GM12878 (cell line): ENCODE results near the gene CUL4A. TPM values are rescaled to one million over a fixed set of nuclear protein-coding genes. Genes with fewer than 3 reads are reported as not detected.

Experiments used
- ATAC-seq: fragments of 200-7000 bp; cut with Tn5 transposase; 3 replicates; pipeline ENCODE4 v1.9.1; 2020; ENCODE audit warnings: mild to moderate bottlenecking, moderate library complexity
- BruUV-seq: library from RNA; stranded (reverse); fragments of 400-500 nt; replicated peaks from 2 replicates; lab custom pipeline; 2021; lab: Mats Ljungman, UMichigan
- CTCF ChIA-PET: fragments of 300-600 bp; sonication (Branson Sonifier 250); formaldehyde crosslinking; extraction: SDS; loops from one replicate; lab custom pipeline; 2021; ENCODE audit warnings: inconsistent platforms; lab: Yijun Ruan, JAX
- POLR2A ChIA-PET: fragments of 350-600 bp; formaldehyde crosslinking; extraction: SDS; loops from one replicate; lab custom pipeline; 2021; ENCODE audit warnings: inconsistent platforms; lab: Charles Lee
- RAD21 ChIA-PET: fragments of 300-600 bp; sonication (Branson Sonifier 250); formaldehyde crosslinking; loops from one replicate; lab custom pipeline; 2023; ENCODE audit warnings: antibody characterized with exemption; ENCODE audit not compliant: unreplicated experiment; lab: Charles Lee
- SMC1A ChIA-PET: fragments of 300-600 bp; sonication (Branson Sonifier 250); formaldehyde crosslinking; loops from one replicate; lab custom pipeline; 2023; ENCODE audit not compliant: unreplicated experiment, uncharacterized antibody; lab: Charles Lee
- DNase-seq: peaks from one replicate; pipeline ENCODE4 v3.0.0-alpha.2; 2011; ENCODE audit warnings: low read depth, low spot score
- FAIRE-seq: peaks from 3 replicates; lab custom pipeline; 2011; peaks lifted over from hg19 to GRCh38; lab: Jason Lieb, UNC
- H2AFZ ChIP-seq: 2 replicates; pipeline ENCODE4 v1.6.0; 2011; ENCODE audit warnings: low read depth, low read length, control low read depth; ENCODE audit not compliant: control insufficient read depth
- H3K27ac ChIP-seq: 2 replicates; pipeline ENCODE4 v1.5.1; 2011; ENCODE audit warnings: control low read depth; ENCODE audit not compliant: control insufficient read depth, insufficient read depth
- H3K27me3 ChIP-seq, 2 experiments: replicated peaks in 1 of 2; 2 replicates each; pipeline versions ENCODE4 v1.6.0 to v1.6.1; 2011; ENCODE audit warnings: low read length in 1 of 2; ENCODE audit not compliant: control insufficient read depth in 2 of 2, insufficient read depth in 2 of 2
- H3K36me3 ChIP-seq, 2 experiments: 2 replicates each; pipeline ENCODE4 v1.5.1; 2011; ENCODE audit warnings: low read length in 1 of 2; ENCODE audit not compliant: control insufficient read depth in 2 of 2, insufficient read depth in 2 of 2
- H3K4me1 ChIP-seq: 2 replicates; pipeline ENCODE4 v1.6.1; 2011; ENCODE audit warnings: mild to moderate bottlenecking, low read length, moderate library complexity, mixed read lengths; ENCODE audit not compliant: control insufficient read depth, insufficient read depth
- H3K4me2 ChIP-seq: 2 replicates; pipeline ENCODE4 v1.6.0; 2011; ENCODE audit warnings: control low read depth; ENCODE audit not compliant: control insufficient read depth, insufficient read depth
- H3K4me3 ChIP-seq: fragments of 200-600 bp; sonication (generic); 2 replicates; pipeline ENCODE4 v1.5.1; 2016
- H3K79me2 ChIP-seq: 2 replicates; pipeline ENCODE4 v1.6.0; 2011; ENCODE audit warnings: low read length; ENCODE audit not compliant: control insufficient read depth, insufficient read depth
- H3K9ac ChIP-seq: 2 replicates; pipeline ENCODE4 v1.8.0; 2011; ENCODE audit warnings: low read length, control low read depth, mixed read lengths; ENCODE audit not compliant: control insufficient read depth, insufficient read depth
- H3K9me3 ChIP-seq: replicated peaks from 3 replicates; pipeline ENCODE4 v1.5.1; 2011; ENCODE audit warnings: mild to moderate bottlenecking, low read length; ENCODE audit not compliant: control insufficient read depth, insufficient read depth
- H4K20me1 ChIP-seq: 2 replicates; pipeline ENCODE4 v1.6.0; 2011; ENCODE audit not compliant: control insufficient read depth, insufficient read depth
- ATF7 ChIP-seq: fragments of 450-650 bp; IDR thresholded peaks from 2 replicates; pipeline ENCODE4 v1.6.1; 2016; ENCODE audit warnings: low read depth, mild to moderate bottlenecking
- KAT2A ChIP-seq: conservative IDR thresholded peaks from 2 replicates; pipeline ENCODE4 v1.6.1; 2011; ENCODE audit warnings: low read depth, low read length; ENCODE audit not compliant: control insufficient read depth
- NFYA ChIP-seq: IDR thresholded peaks from 2 replicates; pipeline ENCODE4 v1.6.1; 2011; ENCODE audit warnings: low read depth, mild to moderate bottlenecking, low read length, improper control_type of control experiment, borderline replicate concordance
- POLR2A ChIP-seq: IDR thresholded peaks from 2 replicates; pipeline ENCODE4 v1.6.1; 2011; ENCODE audit warnings: low read depth, mild to moderate bottlenecking, low read length
- POLR2AphosphoS5 ChIP-seq: IDR thresholded peaks from 2 replicates; pipeline ENCODE4 v1.6.1; 2011; ENCODE audit warnings: mild to moderate bottlenecking, low read length, inconsistent platforms
- RCOR1 ChIP-seq: conservative IDR thresholded peaks from 2 replicates; pipeline ENCODE4 v1.6.1; 2012; ENCODE audit warnings: low read depth, low read length, improper control_type of control experiment
- RFX5 ChIP-seq: IDR thresholded peaks from 2 replicates; pipeline ENCODE4 v1.6.1; 2011; ENCODE audit warnings: low read depth, low read length, improper control_type of control experiment
- RUNX3 ChIP-seq: IDR thresholded peaks from 2 replicates; pipeline ENCODE4 v1.6.1; 2012; ENCODE audit warnings: low read length, inconsistent platforms
- SMC3 ChIP-seq: IDR thresholded peaks from 2 replicates; pipeline ENCODE4 v1.6.1; 2011; ENCODE audit warnings: low read length, improper control_type of control experiment, borderline replicate concordance
- SPI1 ChIP-seq: IDR thresholded peaks from 2 replicates; pipeline ENCODE4 v1.6.1; 2011; ENCODE audit warnings: low read depth, mild to moderate bottlenecking, low read length, moderate library complexity, borderline replicate concordance; ENCODE audit not compliant: insufficient read depth
- SREBF1 ChIP-seq: IDR thresholded peaks from 2 replicates; pipeline ENCODE4 v1.6.1; 2012; ENCODE audit warnings: mild to moderate bottlenecking, low read length
- TCF3 ChIP-seq: IDR thresholded peaks from 2 replicates; pipeline ENCODE4 v1.6.1; 2012; ENCODE audit warnings: low read depth, mild to moderate bottlenecking, low read length, borderline replicate concordance; ENCODE audit not compliant: insufficient read depth
- TCF7 ChIP-seq: IDR thresholded peaks from 2 replicates; pipeline ENCODE4 v1.6.1; 2014; ENCODE audit warnings: antibody characterized with exemption, borderline replicate concordance
- ZNF24 ChIP-seq: fragments of 450-650 bp; IDR thresholded peaks from 2 replicates; pipeline ENCODE4 v1.6.1; 2017; ENCODE audit warnings: antibody characterized with exemption, mild to moderate bottlenecking
- ZZZ3 ChIP-seq: IDR thresholded peaks from 2 replicates; pipeline ENCODE4 v1.6.1; 2011; ENCODE audit warnings: low read depth; ENCODE audit not compliant: control insufficient read depth, insufficient read length
- WGBS: methylation state at CpG from one replicate; pipeline ENCODE4 v1.1.6; 2016; ENCODE audit warnings: low lambda C conversion rate; ENCODE audit not compliant: insufficient replicate concordance, insufficient coverage; ENCODE audit errors: missing lambda C conversion rate; 5-methylcytosine and 5-hydroxymethylcytosine counted together
- in situ Hi-C: fragments of 300-500 bp; cut with MboI; formaldehyde crosslinking; loops from 9 replicates; pipeline ENCODE4 v1.14.3; 2018; ENCODE audit warnings: mixed read lengths
- intact Hi-C: fragments of 100-400 bp; cut with micrococcal nuclease; formaldehyde crosslinking; loops from one replicate; pipeline ENCODE4 v1.14.2; 2022; ENCODE audit not compliant: unreplicated experiment
- polyA plus RNA-seq, 11 experiments: library from polyadenylated mRNA; depleted of rRNA in 4 of 11; unstranded in 6 of 11; stranded (reverse) in 5 of 11; fragments of >200 nt; fragmentation: Nextera tagmentation in 4 of 11; fragmentation: Illumina TruSeq in 1 of 11; extraction: Ambion mirVana in 4 of 11; extraction: Trizol in 1 of 11; gene quantifications; 1 replicate in 1 of 11; 2 replicates in 10 of 11; pipeline versions ENCODE4 v1.2.1 to v1.2.3, GENCODE V29; 2011 to 2016; ENCODE audit warnings: inconsistent platforms in 2 of 11, missing spikeins in 2 of 11, low read depth in 1 of 11
- total RNA-seq, 4 experiments: library from RNA; depleted of rRNA in 3 of 4; stranded (reverse); fragments of >200 nt in 3 of 4; fragmentation: Illumina TruSeq in 1 of 4; extraction: Trizol in 1 of 4; gene quantifications; 2 replicates each; pipeline versions ENCODE4 v1.2.1 to v1.2.3, GENCODE V29; 2013 to 2021
- TF ChIP-seq, protein P1 (sequence below): fragments of 450-650 bp; IDR thresholded peaks from 2 replicates; pipeline ENCODE4 v1.6.1; 2016; ENCODE audit warnings: mild to moderate bottlenecking

CUL4A gene
- total and polyA plus RNA-seq, 10 of the 15 experiments (the other 5 are each of a cell fraction or from before 2014, with no cell fraction given) = 19.7 to 74.3 (median 55.6) TPM

DNA sequence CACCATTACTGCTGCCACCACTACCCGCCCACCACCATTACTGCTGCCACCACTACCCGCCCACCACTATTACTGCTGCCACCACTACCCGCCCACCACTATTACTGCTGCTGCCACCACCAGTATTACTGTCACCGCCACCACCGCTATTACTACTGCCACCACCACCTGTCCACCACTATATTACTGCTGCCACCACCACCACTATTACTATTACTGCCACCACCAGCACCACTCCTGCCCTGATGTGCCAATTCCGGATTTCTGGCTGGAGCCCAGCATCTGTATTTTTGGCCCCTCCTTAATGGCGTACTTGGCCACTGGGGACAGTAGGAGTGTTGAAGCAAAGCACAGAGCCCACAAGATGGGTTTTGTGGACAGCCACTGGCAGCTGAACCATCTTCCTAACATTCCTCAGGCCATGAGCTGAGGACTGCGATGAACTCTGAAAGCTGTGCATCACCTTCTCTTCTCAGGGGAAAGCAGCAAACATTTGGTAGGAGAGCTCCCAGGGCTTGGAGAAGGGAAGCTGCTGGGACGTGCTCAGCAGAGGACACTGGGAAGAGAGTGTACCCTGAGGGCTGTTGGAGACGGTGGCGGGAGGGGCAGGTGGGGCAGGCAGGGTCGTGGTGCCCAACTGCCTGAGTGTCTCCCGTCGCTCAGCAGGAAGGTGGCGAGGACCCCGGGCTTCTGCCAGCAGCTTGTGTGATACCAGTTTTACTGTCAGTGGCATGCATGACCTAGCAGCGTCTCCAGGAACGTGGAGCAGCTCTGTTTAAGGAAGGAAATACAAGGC, 23.0 kb downstream of the CUL4A start:
- peaks cover 9 to 25% of the 10 kb centered on the region in 2 experiments; a peak in 3 of 4 replicates for H3K36me3 ChIP-seq
- H4K20me1 ChIP-seq = no peaks in the 10 kb centered on the region
- no peak for ATAC-seq
- FAIRE-seq = no peak
- H3K27me3 ChIP-seq = no peaks in the 10 kb centered on the region
- POLR2A ChIA-PET = no interaction called here
- no peaks in the 10 kb centered on the region for H3K9me3 ChIP-seq
- TF ChIP-seq POLR2AphosphoS5 = peak; percentile 24; the same call in 1 of the 2 replicates
- TF ChIP-seq POLR2A = peak; percentile 17; the same call in 1 of the 2 replicates
- TF ChIP-seq SMC3 = no peak
- H3K4me3 ChIP-seq = no peak overlapping the region
- H3K79me2 ChIP-seq = no peaks in the 10 kb centered on the region
- no peaks in the 10 kb centered on the region for H3K4me1 ChIP-seq
- 86% methylated on average over 17 of the region's 18 CpGs for WGBS
- intact Hi-C loops = no loop called here
- no peak for DNase-seq
- H3K4me2 ChIP-seq = no peak overlapping the region
- H3K9ac ChIP-seq = no peak overlapping the region
- RAD21 ChIA-PET = no interaction called here
- no peak overlapping the region for H3K27ac ChIP-seq
- CTCF ChIA-PET = no interaction called here
- BruUV-seq = no TSS peak
- SMC1A ChIA-PET = no interaction called here
- H2AFZ ChIP-seq = no peak overlapping the region
- in situ Hi-C loops = no loop called here

DNA sequence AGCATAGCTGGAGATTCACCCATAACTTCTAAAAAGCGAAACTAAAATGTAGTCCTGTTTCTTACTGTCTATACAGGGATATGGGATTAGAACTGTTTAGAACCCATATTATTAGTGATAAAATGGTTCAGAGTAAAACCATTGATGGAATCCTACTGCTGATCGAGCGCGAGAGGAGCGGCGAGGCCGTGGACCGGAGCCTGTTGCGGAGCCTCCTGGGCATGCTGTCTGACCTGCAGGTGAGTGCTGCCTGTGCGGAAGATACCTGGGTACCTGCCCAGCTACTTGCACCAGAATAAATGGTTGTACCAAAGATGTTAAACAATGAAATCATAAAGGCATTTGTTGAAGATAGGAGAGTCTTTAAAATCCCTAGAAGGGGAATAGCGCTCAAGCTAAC, 23.7 kb downstream of the CUL4A start:
- no peaks in the 10 kb centered on the region for H4K20me1 ChIP-seq
- ChIA-PET CTCF (no interaction called here), RAD21 (no interaction called here), SMC1A (no interaction called here), POLR2A (no interaction called here)
- H3K36me3 ChIP-seq = peaks cover 7 to 21% of the 10 kb centered on the region in 2 experiments; a peak in 3 of 4 replicates
- BruUV-seq = no TSS peak
- H2AFZ ChIP-seq = no peak overlapping the region
- H3K27ac ChIP-seq = no peak overlapping the region
- no peaks in the 10 kb centered on the region for H3K79me2 ChIP-seq
- H3K27me3 ChIP-seq = no peaks in the 10 kb centered on the region
- H3K4me1 ChIP-seq = no peaks in the 10 kb centered on the region
- intact Hi-C loops = no loop called here
- H3K9me3 ChIP-seq = no peaks in the 10 kb centered on the region
- DNase-seq = no peak
- no peak for ATAC-seq
- no peak overlapping the region for H3K9ac ChIP-seq
- in situ Hi-C loops = no loop called here
- H3K4me3 ChIP-seq = no peak overlapping the region
- H3K4me2 ChIP-seq = no peak overlapping the region
- WGBS = 96% methylated on average over 11 of the region's 11 CpGs
- FAIRE-seq = no peak
- no peak for TF ChIP-seq ATF7
- TF ChIP-seq NFYA = no peak
- no peak for TF ChIP-seq SREBF1
- TF ChIP-seq KAT2A = no peak
- no peak for TF ChIP-seq RFX5
- TF ChIP-seq, protein P1, sequence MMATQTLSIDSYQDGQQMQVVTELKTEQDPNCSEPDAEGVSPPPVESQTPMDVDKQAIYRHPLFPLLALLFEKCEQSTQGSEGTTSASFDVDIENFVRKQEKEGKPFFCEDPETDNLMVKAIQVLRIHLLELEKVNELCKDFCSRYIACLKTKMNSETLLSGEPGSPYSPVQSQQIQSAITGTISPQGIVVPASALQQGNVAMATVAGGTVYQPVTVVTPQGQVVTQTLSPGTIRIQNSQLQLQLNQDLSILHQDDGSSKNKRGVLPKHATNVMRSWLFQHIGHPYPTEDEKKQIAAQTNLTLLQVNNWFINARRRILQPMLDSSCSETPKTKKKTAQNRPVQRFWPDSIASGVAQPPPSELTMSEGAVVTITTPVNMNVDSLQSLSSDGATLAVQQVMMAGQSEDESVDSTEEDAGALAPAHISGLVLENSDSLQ = no peak
- no peak for TF ChIP-seq ZZZ3
- no peak for TF ChIP-seq RCOR1
- TF ChIP-seq ZNF24 = no peak
- TF ChIP-seq TCF7 = no peak
- TF ChIP-seq TCF3 = no peak
- TF ChIP-seq RUNX3 = no peak
- TF ChIP-seq SPI1 = no peak
